Bronchial smooth muscle cell (primary cell): Measurements from ENCODE around the gene ATP5F1E. TPM values are rescaled to one million over a fixed set of nuclear protein-coding genes. Genes with fewer than 3 reads are reported as not detected.

Experiments
- total RNA-seq: library from RNA; depleted of rRNA; stranded (reverse); fragments of >200 nt; gene quantifications from 2 replicates; pipeline ENCODE4 v1.2.1, GENCODE V29; 2014

ATP5F1E gene
- 37.2 and 49.3 TPM in 2 replicates for total RNA-seq

DNA sequence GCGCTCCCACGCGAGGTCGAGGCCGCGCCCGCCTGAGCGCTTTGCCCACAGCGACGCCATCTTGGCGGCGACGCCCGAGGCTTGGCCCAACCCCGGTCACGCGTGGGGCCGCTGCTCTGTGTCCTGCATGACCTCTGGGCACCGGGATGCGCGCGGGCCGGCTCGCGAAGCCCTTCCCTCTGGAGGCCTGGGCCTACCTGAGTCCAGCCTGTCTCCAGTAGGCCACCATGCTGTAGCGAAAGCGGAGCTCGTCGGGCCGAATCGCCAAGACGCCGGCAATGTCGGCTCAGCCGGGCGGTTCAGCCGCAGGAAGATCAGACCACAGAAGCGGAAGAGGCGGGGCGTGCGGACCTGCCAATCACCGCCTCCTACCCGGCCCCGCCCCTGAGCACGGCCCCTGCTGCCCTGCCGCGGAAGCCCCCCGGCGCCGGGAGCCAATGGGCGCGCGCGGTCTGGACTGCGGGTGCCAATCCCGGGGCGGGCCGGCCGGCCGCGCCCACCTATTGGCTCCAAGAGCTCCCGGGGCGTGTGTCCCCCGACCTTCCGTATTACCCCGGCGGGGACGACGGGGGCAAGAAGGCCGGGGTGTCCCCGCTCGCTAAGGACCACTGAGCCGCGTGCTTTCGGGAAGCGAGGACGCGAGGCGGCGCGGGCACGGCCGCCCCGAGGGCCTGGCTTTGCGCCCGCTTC is at the start of gene ATP5F1E:
Gene ATP5F1E (minus strand): TSS at position 313 of the 690 bp plus-strand sequence. CDS start 84 bp downstream, at position 229.

DNA sequence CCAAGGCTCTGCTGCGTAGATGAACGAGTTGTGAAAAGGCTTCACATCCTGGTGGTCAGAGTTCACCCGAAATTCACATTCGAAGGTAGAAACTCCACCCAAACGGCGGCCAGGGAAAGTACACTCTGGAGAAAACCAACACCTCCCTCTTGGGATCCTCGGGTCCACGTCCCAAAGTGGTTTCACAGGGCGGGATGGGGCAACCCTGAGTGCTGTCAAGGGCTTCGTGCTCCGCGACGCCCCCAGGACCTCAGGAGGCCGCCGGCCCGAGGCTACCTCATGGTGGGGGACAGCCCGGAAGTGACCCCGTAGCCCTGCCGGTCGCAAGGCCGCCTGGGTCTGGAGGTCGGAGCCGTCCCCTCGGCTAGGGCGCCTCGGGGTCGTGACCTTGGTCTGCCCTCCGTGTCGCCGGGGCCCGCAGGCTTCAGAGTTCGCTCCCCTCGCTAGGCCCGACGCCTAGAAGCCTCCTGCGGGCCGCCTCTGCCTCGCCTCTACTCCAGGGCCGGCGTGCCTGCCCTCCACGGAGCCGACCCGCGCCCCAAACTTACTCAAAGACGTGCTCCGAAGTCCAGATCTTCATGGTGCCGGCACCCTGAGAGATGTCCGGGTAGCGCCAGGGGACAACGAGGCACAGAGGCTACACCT is 10.1 kb upstream of the ATP5F1E start, which contains the start of gene PRELID3B:
Gene PRELID3B (minus strand): TSS at position 636 of the 645 bp plus-strand sequence. CDS start 56 bp downstream, at position 580.

DNA sequence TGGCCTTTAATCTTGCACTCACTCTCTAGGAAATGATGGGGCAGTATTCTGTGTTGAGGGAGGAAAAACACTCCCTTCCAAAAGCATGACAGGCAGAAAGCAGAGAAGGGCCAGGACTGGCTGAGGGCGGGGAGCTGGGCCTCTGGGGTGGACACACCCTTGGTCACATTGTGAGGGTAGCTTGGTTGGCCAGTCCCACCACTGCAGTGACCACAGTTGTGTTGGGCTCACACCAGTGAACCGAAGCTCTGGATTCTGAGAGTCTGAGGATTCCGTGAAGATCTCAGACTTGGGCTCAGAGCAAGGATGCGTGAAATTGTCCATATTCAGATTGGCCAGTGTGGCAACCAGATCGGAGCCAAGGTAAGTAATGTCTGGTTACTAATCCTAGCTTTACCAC is 12.9 kb downstream of the ATP5F1E start, which contains the start of gene TUBB1:
Gene TUBB1 (plus strand): TSS at position 213 of the 400 bp plus-strand sequence. CDS start 94 bp downstream, at position 307.

DNA sequence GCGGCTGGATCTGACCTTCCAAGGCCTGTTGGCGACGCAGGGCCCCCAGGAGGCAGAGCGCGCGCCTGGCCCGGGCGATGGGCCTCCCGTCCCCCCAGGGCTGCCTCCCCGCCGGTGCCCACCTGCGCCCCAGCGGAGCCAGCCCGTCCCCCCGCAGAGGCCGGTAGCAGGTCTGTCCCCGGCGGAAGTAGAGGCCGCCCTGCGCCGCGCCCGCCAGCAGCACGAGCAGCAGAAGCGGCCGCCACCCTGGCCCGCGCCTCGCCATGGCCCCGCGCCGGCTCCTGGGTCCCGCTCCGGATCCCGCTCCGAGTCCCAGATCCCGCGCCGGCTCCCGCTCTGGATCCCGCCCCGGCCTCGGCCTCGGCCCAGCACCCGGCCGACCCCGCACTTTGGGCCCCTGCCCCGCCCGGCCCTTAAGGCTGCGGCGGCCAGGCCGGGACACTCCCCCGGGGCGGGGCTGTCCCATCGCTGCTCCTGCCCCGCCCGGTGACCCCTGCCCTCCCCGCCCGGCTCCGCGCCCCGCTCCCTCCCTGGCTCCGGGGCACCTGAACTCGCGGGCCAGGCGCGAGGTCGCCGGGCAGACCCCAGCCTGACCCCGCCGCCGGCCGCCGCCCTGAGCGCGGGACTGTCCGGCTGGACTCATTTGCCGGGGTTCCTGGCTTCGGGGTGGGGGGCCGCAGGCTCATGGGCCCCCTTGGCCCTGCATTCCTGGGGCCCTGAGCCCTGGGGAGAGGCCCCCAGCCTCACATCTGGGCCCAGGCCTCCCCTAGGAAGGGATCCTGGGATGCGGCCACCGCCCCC is 25.1 kb downstream of the ATP5F1E start, which contains the start of gene CTSZ:
Gene CTSZ (minus strand): TSS at position 391 of the 801 bp plus-strand sequence. CDS start 126 bp downstream, at position 265.

DNA sequence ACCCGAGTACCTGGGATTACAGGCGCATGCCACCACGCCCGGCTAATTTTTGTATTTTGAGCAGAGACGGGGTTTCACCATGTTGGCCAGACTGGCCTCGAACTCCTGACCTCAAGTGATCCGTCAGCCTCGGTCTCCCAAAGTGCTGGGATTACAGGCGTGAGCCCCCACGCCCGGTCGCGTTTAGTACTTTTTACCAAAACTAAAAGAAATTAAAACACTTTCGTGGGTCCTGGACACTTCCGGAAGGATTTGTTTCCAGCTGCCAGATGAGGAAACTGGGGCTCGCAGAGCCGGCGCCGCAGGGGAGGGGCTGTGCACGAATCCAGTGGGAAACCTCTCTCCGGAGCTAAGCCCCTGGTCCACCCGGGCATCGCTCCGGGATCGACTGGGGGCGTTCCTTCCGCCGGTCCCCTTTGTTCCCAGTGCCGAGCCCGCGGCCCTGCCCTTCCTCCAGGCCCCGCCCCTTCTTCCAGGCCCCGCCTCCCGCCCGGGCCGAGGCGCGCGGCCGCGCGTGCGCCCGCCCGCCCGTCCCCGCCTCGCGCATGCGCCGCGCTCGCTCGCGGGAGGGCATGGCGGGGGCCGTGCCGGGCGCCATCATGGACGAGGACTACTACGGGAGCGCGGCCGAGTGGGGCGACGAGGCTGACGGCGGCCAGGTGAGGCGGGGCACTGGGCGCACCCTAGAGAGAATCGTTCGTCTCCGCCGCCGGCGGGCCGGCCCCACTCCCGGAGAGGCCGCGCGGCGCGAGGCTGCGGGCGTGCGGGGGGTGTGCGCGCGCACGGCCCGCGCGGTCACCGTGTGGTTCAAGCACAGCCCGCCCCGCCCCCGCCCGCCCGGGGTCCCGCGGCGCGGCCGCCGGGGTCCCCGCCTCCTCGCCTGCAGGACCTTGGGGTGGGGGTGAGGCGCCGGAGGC is 51.2 kb downstream of the ATP5F1E start, which contains the start of gene NELFCD:
Gene NELFCD (plus strand): TSS at position 546 of the 917 bp plus-strand sequence. CDS start 54 bp downstream, at position 600.

Other genes starting within 250 kb of the ATP5F1E start
- 0.43 and 0.95 TPM in 2 replicates for gene GNAS-AS1, start 181.4 kb downstream of the ATP5F1E start, total RNA-seq
- 393 and 517 TPM in 2 replicates for gene GNAS, start 179.6 kb downstream of the ATP5F1E start, total RNA-seq
- 47.3 and 54.2 TPM in 2 replicates for gene NELFCD, start 51.1 kb downstream of the ATP5F1E start, total RNA-seq
- 123 and 189 TPM in 2 replicates for gene CTSZ, start 25.1 kb downstream of the ATP5F1E start, total RNA-seq
- gene TUBB1, start 12.9 kb downstream of the ATP5F1E start, total RNA-seq = not detected in 2 replicates
- gene PRELID3B, start 10.5 kb upstream of the ATP5F1E start, total RNA-seq = 53.6 and 78.1 TPM in 2 replicates
- under 0.01 TPM in 1 of 2 replicates, not detected in the other for gene ZNF831, start 131.5 kb upstream of the ATP5F1E start, total RNA-seq